ENCODE data around the gene LYPD3.

LYPD3 gene

DNA sequence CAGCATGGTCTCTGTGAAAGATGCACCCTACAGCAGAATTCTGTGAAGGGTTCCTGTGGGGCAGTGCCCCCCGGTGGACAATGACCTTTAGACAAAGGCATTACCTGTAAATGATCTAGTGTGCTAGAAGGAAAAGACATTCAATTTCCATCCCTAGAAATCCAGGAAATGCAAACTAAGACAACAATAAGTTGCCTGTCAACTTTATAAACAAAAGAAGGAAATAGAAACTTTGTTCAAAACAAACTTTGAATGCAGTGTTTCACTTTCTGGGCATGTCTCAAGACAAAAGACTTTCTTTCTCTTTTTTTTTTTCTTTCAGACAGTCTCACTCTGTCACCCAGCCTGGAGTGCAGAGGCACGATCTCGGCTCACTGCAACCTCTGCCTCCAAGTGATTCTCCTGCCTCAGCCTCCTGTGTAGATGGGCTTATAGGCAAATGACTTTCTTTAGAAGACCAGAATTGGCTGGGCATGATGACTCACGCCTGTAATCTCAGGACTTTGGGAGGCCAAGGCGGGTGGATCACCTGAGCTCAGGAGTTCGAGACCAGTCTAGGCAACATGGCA, 35.2 kb downstream of the LYPD3 start:
- no peaks in the 10 kb centered on the region for H3K9me3 Mint-ChIP-seq
- H3K4me3 Mint-ChIP-seq, result no peak overlapping the region
- no peaks in the 10 kb centered on the region for H3K36me3 Mint-ChIP-seq (ENCODE audit: low read depth)
- H3K4me1 Mint-ChIP-seq (ENCODE audit: low read depth), result peaks cover 12% of the 10 kb centered on the region
- intact Hi-C loops (cut with micrococcal nuclease), result no loop called here
- H3K27me3 Mint-ChIP-seq, result peaks cover 6% of the 10 kb centered on the region
- H3K27ac Mint-ChIP-seq, result no peak overlapping the region

- intact Hi-C loops (cut with micrococcal nuclease), result no loop called here
- Mint-ChIP-seq H3K36me3 (ENCODE audit: low read depth) (no peaks in the 10 kb centered on the region), H3K27ac (no peak overlapping the region), H3K9me3 (no peaks in the 10 kb centered on the region), H3K27me3 (peaks cover 2% of the 10 kb centered on the region), H3K4me3 (no peak overlapping the region), H3K4me1 (ENCODE audit: low read depth) (peaks cover 16% of the 10 kb centered on the region)
Observed at GRCh38 chr19:43429395-43429794, 36.0 kb downstream of the LYPD3 start.

DNA sequence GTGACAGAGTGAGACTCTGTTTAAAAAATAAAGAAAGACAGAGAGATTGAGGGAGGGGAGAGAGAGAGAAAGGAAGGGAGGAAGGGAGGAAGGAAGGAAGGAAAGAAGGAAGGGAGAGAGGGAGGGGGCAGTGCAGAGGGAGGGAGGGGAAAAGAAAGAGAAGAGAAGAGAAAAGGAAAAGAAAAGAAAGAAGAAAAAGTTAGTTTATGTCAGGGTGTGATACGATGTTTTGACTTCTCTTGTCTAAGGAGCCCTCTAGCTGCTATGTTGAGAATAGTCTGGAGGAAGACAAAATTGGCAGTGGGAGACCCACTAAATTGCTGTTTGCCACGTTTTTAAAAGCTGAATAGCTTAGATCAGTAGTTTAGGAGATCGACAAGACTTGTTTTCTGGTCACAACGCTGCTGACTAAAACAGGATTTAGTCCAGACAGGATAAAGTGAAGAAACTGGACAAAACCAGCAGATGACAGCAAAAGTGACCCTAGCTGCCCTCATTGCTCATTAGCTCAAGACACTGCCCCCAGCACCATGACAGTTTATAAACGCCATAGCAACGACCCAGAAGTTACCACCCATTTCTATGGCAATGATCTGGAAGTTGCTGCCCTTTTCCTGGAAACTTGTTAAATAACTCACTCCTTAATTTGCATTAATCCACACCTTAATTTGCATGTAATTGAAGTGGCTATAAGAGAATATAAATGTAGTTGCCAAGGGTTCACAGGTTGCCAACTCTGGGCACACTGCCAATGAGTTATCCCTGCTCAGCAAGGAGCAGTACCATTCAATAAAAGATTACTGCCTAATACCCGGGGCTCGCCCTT, 39.6 kb downstream of the LYPD3 start:
- no peak overlapping the region for H3K27ac Mint-ChIP-seq

DNA sequence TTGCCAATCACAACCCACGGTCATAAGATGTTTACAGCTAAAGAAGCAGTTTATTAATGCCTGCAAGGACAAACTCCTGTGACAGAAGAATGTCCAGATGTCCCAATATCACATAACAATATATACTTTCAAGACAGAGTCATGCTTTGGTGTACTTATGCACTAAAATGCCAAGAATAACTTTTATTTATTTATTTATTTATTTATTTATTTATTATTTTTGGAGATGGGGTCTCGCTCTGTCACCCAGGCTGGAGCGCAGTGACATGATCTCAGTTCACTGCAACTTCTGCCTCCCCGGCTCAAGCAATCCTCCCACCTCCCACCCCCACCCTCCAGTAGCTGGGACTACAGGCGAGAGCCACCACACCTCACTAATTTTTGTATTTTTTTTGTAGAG, 41.6 kb downstream of the LYPD3 start:
- Mint-ChIP-seq H3K36me3 (ENCODE audit: low read depth) (no peaks in the 10 kb centered on the region), H3K4me1 (ENCODE audit: low read depth) (peaks cover 11% of the 10 kb centered on the region), H3K9me3 (no peaks in the 10 kb centered on the region), H3K27me3 (peaks cover 2% of the 10 kb centered on the region), H3K4me3 (no peak overlapping the region), H3K27ac (no peak overlapping the region)
- intact Hi-C loops (cut with micrococcal nuclease), result no loop called here

More for the DNA sequence above, 39.6 kb downstream of the LYPD3 start:
- no peaks in the 10 kb centered on the region for H3K9me3 Mint-ChIP-seq
- intact Hi-C loops (cut with micrococcal nuclease), result no loop called here
- no peaks in the 10 kb centered on the region for H3K36me3 Mint-ChIP-seq (ENCODE audit: low read depth)
- peaks cover 2% of the 10 kb centered on the region for H3K27me3 Mint-ChIP-seq
- H3K4me3 Mint-ChIP-seq, result no peak overlapping the region
- peaks cover 16% of the 10 kb centered on the region for H3K4me1 Mint-ChIP-seq (ENCODE audit: low read depth)

DNA sequence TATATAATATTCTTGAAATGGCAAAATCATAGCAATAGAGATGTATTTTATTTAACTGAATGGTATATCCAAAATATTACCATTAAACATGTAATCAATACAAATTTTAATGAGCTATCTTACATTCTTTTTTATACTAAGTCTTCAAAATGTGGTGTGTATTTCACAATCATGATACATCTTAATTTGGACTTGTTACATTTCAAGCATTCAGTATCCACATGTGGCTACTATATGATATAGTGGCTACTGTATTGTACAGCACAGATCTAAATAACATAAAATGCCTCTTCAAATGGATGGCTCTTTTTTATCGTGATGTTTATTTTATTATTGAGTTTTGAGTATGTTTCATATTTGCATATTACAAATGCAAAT, 42.7 kb downstream of the LYPD3 start:
- Mint-ChIP-seq H3K4me3 (no peak overlapping the region), H3K9me3 (no peaks in the 10 kb centered on the region), H3K27me3 (peaks cover 2% of the 10 kb centered on the region), H3K4me1 (ENCODE audit: low read depth) (peaks cover 11% of the 10 kb centered on the region), H3K36me3 (ENCODE audit: low read depth) (no peaks in the 10 kb centered on the region), H3K27ac (no peak overlapping the region)
- intact Hi-C loops (cut with micrococcal nuclease), result no loop called here

- no peak overlapping the region for H3K4me3 Mint-ChIP-seq
- no peak overlapping the region for H3K27ac Mint-ChIP-seq
- no peaks in the 10 kb centered on the region for H3K36me3 Mint-ChIP-seq (ENCODE audit: low read depth)
- H3K9me3 Mint-ChIP-seq, result no peaks in the 10 kb centered on the region
- intact Hi-C loops (cut with micrococcal nuclease), result no loop called here
- peaks cover 15% of the 10 kb centered on the region for H3K4me1 Mint-ChIP-seq (ENCODE audit: low read depth)
- H3K27me3 Mint-ChIP-seq, result peaks cover 2% of the 10 kb centered on the region
Observed at GRCh38 chr19:43422000-43422688, 43.3 kb downstream of the LYPD3 start.

GRCh38 chr19:43420954-43421353, 44.5 kb downstream of the LYPD3 start:
- no peaks in the 10 kb centered on the region for H3K27me3 Mint-ChIP-seq
- no peaks in the 10 kb centered on the region for H3K36me3 Mint-ChIP-seq (ENCODE audit: low read depth)
- no peaks in the 10 kb centered on the region for H3K9me3 Mint-ChIP-seq
- H3K27ac Mint-ChIP-seq, result no peak overlapping the region
- no peak overlapping the region for H3K4me3 Mint-ChIP-seq
- intact Hi-C loops (cut with micrococcal nuclease), result no loop called here
- H3K4me1 Mint-ChIP-seq (ENCODE audit: low read depth), result peaks cover 19% of the 10 kb centered on the region

DNA sequence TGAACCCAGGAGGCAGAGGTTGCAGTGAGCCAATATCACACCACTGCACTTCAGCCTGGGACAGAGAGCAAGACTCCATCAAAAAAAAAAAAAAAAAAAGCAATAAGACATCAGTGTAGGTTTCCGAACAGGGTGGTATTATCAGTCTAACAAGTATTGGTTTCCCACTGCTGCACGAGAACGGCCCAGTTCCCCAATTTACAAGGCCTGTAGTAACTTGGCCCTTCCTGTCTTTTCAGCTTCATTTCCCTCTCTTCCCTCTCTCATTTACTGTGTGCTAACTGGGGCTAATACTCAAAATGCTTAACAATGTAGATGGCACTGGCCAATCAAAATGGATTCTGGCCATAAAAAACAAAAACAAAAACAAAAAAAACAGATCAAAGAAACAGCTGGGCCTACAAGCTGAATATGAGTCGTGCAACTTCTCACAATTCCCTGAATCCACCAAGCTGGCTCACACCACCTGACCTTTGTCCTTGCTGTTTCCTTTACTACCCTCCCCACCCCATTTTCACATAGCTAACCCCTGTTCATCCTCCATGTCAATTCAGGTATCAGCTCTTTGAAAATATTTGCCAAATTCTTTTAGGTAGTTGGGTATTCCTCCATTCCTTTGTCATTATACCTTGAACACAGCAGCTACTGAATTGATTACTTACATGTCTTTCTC, 48.3 kb downstream of the LYPD3 start:
- no peaks in the 10 kb centered on the region for H3K27me3 Mint-ChIP-seq
- no peaks in the 10 kb centered on the region for H3K36me3 Mint-ChIP-seq (ENCODE audit: low read depth)
- peaks cover 8% of the 10 kb centered on the region for H3K4me1 Mint-ChIP-seq (ENCODE audit: low read depth)
- no peak overlapping the region for H3K4me3 Mint-ChIP-seq
- peaks cover 22% of the 10 kb centered on the region for H3K9me3 Mint-ChIP-seq
- H3K27ac Mint-ChIP-seq, result no peak overlapping the region
- intact Hi-C loops (cut with micrococcal nuclease), result no loop called here

DNA sequence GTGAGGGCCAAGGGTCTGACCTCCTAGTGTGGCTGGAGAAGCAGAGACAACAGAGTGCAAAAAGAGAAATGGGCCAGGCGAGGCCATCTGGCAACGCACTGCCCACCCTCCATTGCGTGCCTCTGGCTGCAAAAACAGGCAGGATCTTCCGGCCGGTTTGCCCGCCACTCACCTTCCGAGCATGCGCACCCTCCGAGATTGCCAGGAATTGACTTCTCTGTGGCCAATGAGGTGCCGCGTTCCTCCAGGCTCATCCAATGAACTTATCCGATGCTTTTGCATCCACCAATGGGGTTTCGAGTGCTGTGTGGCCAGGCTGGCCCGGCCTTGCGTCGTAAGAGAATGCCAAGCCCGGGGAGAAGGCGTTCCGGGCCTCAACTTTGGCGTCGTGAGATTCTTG, 50.9 kb downstream of the LYPD3 start, which contains the start of gene TEX101:
Gene TEX101, plus strand, starts transcription at position 337 of the 400 bp plus-strand sequence. CDS start 1,030 bp downstream, outside the sequence.
- no peak within 1 kb of the TSS for H3K27ac Mint-ChIP-seq
- H3K36me3 Mint-ChIP-seq (ENCODE audit: low read depth), result no peaks in the 10 kb centered on the region
- peaks cover 22% of the 10 kb centered on the region for H3K9me3 Mint-ChIP-seq
- H3K27me3 Mint-ChIP-seq, result no peaks in the 10 kb centered on the region
- intact Hi-C loops (cut with micrococcal nuclease), result no loop called here
- peaks cover 15% of the 10 kb centered on the region for H3K4me1 Mint-ChIP-seq (ENCODE audit: low read depth)
- no peak within 1 kb of the TSS for H3K4me3 Mint-ChIP-seq

DNA sequence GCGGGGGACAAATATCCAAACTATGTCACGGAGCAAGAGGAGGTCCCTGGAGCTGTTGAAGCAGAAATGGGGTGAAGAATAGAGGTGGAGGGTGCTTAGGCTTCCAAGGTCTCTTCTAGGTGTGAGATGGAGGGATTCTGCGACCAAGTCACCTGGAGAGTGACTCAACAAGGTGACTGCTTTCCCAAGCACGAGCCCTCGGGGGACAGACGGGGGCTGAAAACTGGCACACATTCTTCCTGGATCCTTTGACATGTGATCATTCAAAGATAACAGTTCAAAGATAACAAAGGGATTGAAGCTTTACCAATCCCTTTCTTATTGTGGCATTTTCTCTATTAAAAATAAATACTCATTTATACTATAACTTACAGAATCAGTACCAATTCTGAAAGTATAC, 53.0 kb downstream of the LYPD3 start:
- Mint-ChIP-seq H3K4me1 (ENCODE audit: low read depth) (peaks cover 14% of the 10 kb centered on the region), H3K36me3 (ENCODE audit: low read depth) (no peaks in the 10 kb centered on the region), H3K27ac (no peak overlapping the region), H3K9me3 (peaks cover 22% of the 10 kb centered on the region), H3K27me3 (no peaks in the 10 kb centered on the region), H3K4me3 (no peak overlapping the region)
- intact Hi-C loops (cut with micrococcal nuclease), result no loop called here

All from dendritic cell treated with granulocyte-macrophage colony-stimulating factor and Interleukin-4, amounts not matched to agents 40 ng/mL and 50 ng/mL, for 4 days (primary cell).